ENCODE results near the gene SLC35B4. TPM values are rescaled to one million over a fixed set of nuclear protein-coding genes. Genes with fewer than 3 reads are reported as not detected.
"Not testable (repeated sequence)": the region's sequence is repeated elsewhere in the genome, so short reads cannot be mapped to it uniquely, and the experiment has no call there.

Gene SLC35B4
- total RNA-seq, 1 experiment from 2014 or later: 21.6 TPM

- intact Hi-C loops (cut with micrococcal nuclease; ENCODE audit: unreplicated experiment) (no loop called here), in situ Hi-C loops (cut with HindIII; ENCODE audit: low pct_unique_long_range_greater_than_20kb, low sequenced_read_pairs) (no loop called here)
- ATAC-seq (no peak), DNase-seq (ENCODE audit: low read depth, low spot score) (no peak)
- ChIA-PET CTCF (no interaction called here), POLR2A (no interaction called here)
- no TSS peak for BruUV-seq (replicated peaks)
- Histone ChIP-seq H3K4me1 (ENCODE audit: control insufficient read depth, insufficient read depth, low read length) (no peaks in the 10 kb centered on the region), H3K27ac (ENCODE audit: low read length) (no peak overlapping the region), H3K36me3 (ENCODE audit: control insufficient read depth, insufficient read depth, low read length) (0 out of 2 replicates have a peak, but pooled peaks cover 2% of the 10 kb centered on the region), H3K27me3 (ENCODE audit: control insufficient read depth, insufficient read depth, low read length) (no peaks in the 10 kb centered on the region), H3K9me3 (ENCODE audit: control insufficient read depth, insufficient read depth, low read depth, low read length) (no peaks in the 10 kb centered on the region), H3K4me3 (ENCODE audit: low read depth in 2 of 2, low read length in 2 of 2) (no peak overlapping the region)
- TF ChIP-seq SIN3A (IDR thresholded peaks at IDR 0.05; ENCODE audit: borderline replicate concordance, insufficient read depth, low read depth, low read length) (no peak), REST (IDR thresholded peaks at IDR 0.05; ENCODE audit: insufficient read depth in 1 of 2, low read depth in 2 of 2, low read length in 1 of 2) (no peak), CTCF (IDR thresholded peaks at IDR 0.05) (no peak), TCF7L2 (IDR thresholded peaks at IDR 0.05; ENCODE audit: low read depth, low read length) (no peak), POLR2AphosphoS5 (IDR thresholded peaks at IDR 0.05; ENCODE audit: low read depth, low read length) (no peak)
These were observed 17.6 kb downstream of the SLC35B4 start for GRCh38 chr7:134298902-134299683.

- BruUV-seq (replicated peaks): no TSS peak
- no peaks in the 10 kb centered on the region for H3K9me3 ChIP-seq (ENCODE audit: control insufficient read depth, insufficient read depth, low read depth, low read length)
- no peaks in the 10 kb centered on the region for H3K27me3 ChIP-seq (ENCODE audit: control insufficient read depth, insufficient read depth, low read length)
- H3K4me3 ChIP-seq (ENCODE audit: low read depth in 2 of 2, low read length in 2 of 2): no peak overlapping the region
- intact Hi-C loops (cut with micrococcal nuclease; ENCODE audit: unreplicated experiment): no loop called here
- no peaks in the 10 kb centered on the region for H3K4me1 ChIP-seq (ENCODE audit: control insufficient read depth, insufficient read depth, low read length)
- H3K27ac ChIP-seq (ENCODE audit: low read length): no peak overlapping the region
- in situ Hi-C loops (cut with HindIII; ENCODE audit: low pct_unique_long_range_greater_than_20kb, low sequenced_read_pairs): no loop called here
- no peak for TF ChIP-seq REST (IDR thresholded peaks at IDR 0.05; ENCODE audit: insufficient read depth in 1 of 2, low read depth in 2 of 2, low read length in 1 of 2)
- ChIA-PET POLR2A (no interaction called here), CTCF (no interaction called here)
- DNase-seq (ENCODE audit: low read depth, low spot score) (no peak), ATAC-seq (no peak)
- H3K36me3 ChIP-seq (ENCODE audit: control insufficient read depth, insufficient read depth, low read length): 0 out of 2 replicates have a peak, but pooled peaks cover 2% of the 10 kb centered on the region
These were observed 19.2 kb downstream of the SLC35B4 start for GRCh38 chr7:134297489-134297888.

GRCh38 chr7:134295982-134296381 is 20.7 kb downstream of the SLC35B4 start:
- H3K4me1 ChIP-seq (ENCODE audit: control insufficient read depth, insufficient read depth, low read length); in situ Hi-C loops (cut with HindIII; ENCODE audit: low pct_unique_long_range_greater_than_20kb, low sequenced_read_pairs); H3K36me3 ChIP-seq (ENCODE audit: control insufficient read depth, insufficient read depth, low read length); intact Hi-C loops (cut with micrococcal nuclease; ENCODE audit: unreplicated experiment); DNase-seq (ENCODE audit: low read depth, low spot score); H3K4me3 ChIP-seq (ENCODE audit: low read depth in 2 of 2, low read length in 2 of 2); ATAC-seq; H3K27ac ChIP-seq (ENCODE audit: low read length); POLR2A ChIA-PET; H3K27me3 ChIP-seq (ENCODE audit: control insufficient read depth, insufficient read depth, low read length); BruUV-seq (replicated peaks); CTCF ChIA-PET; H3K9me3 ChIP-seq (ENCODE audit: control insufficient read depth, insufficient read depth, low read depth, low read length): not testable (repeated sequence)
